NCI-H2107 treated with DMSO at 0.1 percent for 48 hours (cell line): Measurements from ENCODE around the gene ABR.
"Not testable (repeated sequence)": the region's sequence is repeated elsewhere in the genome, so short reads cannot be mapped to it uniquely, and the experiment has no call there.

Experiments
- DNase-seq: peaks from one replicate; lab custom pipeline; 2025; ENCODE audit not compliant: unreplicated experiment; lab: John Stamatoyannopoulos, UW

ABR gene

GRCh38 chr17:1122533-1123392, 57.0 kb downstream of the ABR start:
- peak; percentile 36 for DNase-seq

DNA sequence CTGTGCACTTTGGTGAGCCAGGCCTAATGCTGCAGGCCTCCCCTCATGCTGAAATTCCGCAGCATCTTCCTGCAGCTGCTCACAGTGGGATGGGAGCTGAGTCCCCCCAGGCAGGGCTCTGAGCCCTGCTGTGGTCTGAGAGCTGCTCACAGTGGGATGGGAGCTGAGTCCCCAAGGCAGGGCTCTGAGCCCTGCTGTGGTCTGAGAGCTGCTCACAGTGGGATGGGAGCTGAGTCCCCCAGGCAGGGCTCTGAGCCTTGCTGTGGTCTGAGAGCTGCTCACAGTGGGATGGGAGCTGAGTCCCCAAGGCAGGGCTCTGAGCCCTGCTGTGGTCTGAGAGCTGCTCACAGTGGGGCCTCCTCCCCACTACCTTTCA, 58.4 kb downstream of the ABR start:
- not testable (repeated sequence) for DNase-seq

GRCh38 chr17:1120596-1121441, 59.0 kb downstream of the ABR start:
- DNase-seq = no peak

GRCh38 chr17:1119924-1120323, 59.9 kb downstream of the ABR start:
- DNase-seq = no peak

DNA sequence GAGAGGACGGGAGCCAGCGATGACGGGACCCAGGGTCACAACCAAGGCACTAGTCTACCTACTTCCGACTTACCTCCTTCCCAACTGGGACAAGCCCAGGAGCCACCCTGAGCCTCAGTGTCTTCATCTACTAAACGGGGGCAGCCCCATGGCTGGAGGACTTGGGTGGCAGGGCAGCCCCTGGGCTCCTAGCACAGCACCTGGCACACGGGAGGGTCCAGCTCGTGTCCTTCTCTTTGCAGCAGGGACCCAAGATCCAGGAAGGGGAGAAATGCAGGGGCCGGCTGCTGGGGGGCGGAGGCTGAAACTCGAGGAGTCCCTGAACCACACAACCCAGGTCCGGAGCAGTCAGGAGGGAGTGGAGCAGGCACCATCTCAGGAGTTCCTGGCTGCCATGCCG, 63.2 kb downstream of the ABR start:
- no peak for DNase-seq

- no peak for DNase-seq
Observed at GRCh38 chr17:1112875-1113274, 66.9 kb downstream of the ABR start.

- DNase-seq = no peak
Observed at GRCh38 chr17:1111599-1112443, 68.0 kb downstream of the ABR start.

DNA sequence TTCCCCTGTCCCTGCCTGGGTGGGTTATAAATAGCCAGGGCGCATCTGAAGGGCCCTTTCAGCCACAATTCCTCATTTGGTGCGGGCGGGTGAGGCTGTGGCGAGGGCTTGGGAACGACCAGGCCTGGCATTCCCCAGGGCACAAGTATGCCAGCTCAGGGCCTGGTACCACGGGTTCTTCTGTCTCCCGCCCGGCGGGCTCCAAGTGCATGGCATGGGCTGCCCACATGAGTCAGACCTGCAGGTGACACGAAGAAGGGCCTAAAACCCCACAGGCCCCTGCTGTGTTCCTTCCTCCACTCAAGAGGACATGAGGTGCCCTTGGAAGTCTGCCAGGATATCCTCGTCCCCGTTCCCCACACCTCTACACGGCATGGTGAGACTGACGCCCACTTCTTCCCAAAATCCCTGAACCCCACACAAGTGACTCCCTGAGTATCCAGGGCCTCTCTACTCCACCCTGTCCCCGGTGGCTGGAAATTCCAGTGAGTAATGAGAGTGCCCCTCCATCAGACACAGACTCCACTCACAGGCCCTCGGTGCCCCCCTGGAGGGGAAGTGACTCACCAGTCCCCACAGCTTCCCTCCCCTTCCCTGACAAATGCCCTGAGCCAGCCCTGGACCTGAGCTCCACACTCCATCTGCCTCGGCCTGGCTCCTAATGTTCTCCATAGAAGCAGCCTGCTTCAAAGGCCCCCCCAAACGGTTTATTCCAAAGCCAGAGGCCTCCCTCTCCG, 68.8 kb downstream of the ABR start:
- DNase-seq = no peak

DNA sequence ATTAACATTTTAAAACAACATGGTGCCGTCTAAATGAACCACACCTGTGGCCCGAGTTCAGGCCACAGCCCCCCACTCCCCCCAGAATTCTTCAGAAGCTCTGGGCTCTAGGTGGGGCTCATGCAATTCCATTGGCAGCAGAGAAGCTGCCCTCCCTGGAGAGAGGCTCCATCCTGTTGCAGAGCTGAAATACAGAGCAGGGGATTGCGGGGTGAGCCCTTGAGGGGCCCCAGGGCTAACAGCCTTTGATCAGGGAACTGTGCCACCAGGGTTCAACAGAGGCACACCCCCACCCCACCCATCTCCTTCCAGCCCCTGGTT, 69.3 kb downstream of the ABR start:
- no peak for DNase-seq

GRCh38 chr17:1109606-1110540, 69.9 kb downstream of the ABR start:
- no peak for DNase-seq

GRCh38 chr17:1108765-1109605, 70.8 kb downstream of the ABR start:
- no peak for DNase-seq

GRCh38 chr17:1108478-1108764, 71.4 kb downstream of the ABR start:
- DNase-seq = no peak

GRCh38 chr17:1107777-1108477, 71.9 kb downstream of the ABR start:
- no peak for DNase-seq

- DNase-seq = no peak
Observed at GRCh38 chr17:1107083-1107776, 72.6 kb downstream of the ABR start.

DNA sequence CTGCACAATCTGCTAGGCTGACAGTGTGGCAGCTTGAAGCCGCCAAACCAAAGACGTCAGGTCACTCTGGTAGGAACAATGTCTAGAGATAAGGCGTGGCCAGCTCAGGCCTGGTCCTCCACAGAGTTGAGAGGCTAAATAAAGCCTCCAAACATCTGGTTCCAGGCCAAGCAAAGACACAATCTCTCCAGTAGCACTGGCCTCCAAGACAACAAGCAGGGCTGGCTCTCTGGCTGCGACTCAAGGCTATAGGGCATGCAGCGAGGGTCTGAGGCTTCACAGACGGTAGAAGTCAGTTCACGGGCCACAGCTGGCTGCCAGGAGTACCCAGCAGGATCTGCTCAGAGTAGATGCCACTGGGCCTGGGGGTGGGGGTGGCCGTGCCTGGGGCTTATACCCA, 75.6 kb downstream of the ABR start:
- DNase-seq = no peak

- DNase-seq = no peak
Observed at GRCh38 chr17:1100382-1100781, 79.4 kb downstream of the ABR start.

DNA sequence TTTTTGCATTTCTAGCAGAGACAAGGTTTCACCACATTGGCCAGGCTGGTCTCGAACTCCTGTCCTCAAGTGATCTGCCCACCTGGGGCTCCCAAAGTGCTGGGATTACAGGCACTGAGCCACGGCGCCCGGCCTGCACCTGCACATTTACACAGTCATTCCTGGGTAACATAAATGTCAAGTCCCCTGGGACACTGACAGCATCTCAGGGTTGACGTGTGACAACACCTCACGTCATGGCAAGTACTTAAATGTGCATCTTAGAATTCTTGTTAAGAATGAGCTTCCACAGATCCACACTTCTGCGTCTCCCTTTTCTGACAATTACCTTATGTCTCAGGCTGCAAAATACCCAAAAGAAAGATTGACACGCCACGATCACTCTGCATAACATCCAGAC, 80.5 kb downstream of the ABR start:
- no peak for DNase-seq
